ENCODE data around the gene EOGT. TPM values are rescaled to one million over a fixed set of nuclear protein-coding genes. Genes with fewer than 3 reads are reported as not detected.

EOGT gene
- total and polyA plus RNA-seq, 10 of the 15 experiments (the other 5 are each of a cell fraction or from before 2014, with no cell fraction given) = 3.5 to 16.5 (median 8.3) TPM

GRCh38 chr3:68943753-68944500, 69.6 kb downstream of the EOGT start (continued):
- TF ChIP-seq, protein P1, sequence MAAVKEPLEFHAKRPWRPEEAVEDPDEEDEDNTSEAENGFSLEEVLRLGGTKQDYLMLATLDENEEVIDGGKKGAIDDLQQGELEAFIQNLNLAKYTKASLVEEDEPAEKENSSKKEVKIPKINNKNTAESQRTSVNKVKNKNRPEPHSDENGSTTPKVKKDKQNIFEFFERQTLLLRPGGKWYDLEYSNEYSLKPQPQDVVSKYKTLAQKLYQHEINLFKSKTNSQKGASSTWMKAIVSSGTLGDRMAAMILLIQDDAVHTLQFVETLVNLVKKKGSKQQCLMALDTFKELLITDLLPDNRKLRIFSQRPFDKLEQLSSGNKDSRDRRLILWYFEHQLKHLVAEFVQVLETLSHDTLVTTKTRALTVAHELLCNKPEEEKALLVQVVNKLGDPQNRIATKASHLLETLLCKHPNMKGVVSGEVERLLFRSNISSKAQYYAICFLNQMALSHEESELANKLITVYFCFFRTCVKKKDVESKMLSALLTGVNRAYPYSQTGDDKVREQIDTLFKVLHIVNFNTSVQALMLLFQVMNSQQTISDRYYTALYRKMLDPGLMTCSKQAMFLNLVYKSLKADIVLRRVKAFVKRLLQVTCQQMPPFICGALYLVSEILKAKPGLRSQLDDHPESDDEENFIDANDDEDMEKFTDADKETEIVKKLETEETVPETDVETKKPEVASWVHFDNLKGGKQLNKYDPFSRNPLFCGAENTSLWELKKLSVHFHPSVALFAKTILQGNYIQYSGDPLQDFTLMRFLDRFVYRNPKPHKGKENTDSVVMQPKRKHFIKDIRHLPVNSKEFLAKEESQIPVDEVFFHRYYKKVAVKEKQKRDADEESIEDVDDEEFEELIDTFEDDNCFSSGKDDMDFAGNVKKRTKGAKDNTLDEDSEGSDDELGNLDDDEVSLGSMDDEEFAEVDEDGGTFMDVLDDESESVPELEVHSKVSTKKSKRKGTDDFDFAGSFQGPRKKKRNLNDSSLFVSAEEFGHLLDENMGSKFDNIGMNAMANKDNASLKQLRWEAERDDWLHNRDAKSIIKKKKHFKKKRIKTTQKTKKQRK (IDR thresholded peaks at IDR 0.05; ENCODE audit: low read depth, low read length) = no peak
- TF ChIP-seq ATF7 (IDR thresholded peaks at IDR 0.05; ENCODE audit: low read depth) (no peak), RB1 (IDR thresholded peaks at IDR 0.05; ENCODE audit: borderline replicate concordance) (no peak), FOS (IDR thresholded peaks at IDR 0.05; ENCODE audit: borderline replicate concordance, extremely low read depth, insufficient read length) (no peak), SMARCA5 (IDR thresholded peaks at IDR 0.05) (no peak), NRF1 (conservative IDR thresholded peaks at IDR 0.05; ENCODE audit: low read depth, low read length) (no peak), CREB1 (IDR thresholded peaks at IDR 0.05; ENCODE audit: low read depth) (no peak), TCF3 (IDR thresholded peaks at IDR 0.05; ENCODE audit: borderline replicate concordance, insufficient read depth, low read depth, low read length) (no peak)
- TF ChIP-seq, protein P2, sequence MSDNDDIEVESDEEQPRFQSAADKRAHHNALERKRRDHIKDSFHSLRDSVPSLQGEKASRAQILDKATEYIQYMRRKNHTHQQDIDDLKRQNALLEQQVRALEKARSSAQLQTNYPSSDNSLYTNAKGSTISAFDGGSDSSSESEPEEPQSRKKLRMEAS (IDR thresholded peaks at IDR 0.05; ENCODE audit: low read depth, low read length) = no peak

- Histone ChIP-seq H3K36me3 (ENCODE audit: control insufficient read depth in 2 of 2, insufficient read depth in 2 of 2, low read length in 1 of 2) (no peaks in the 10 kb centered on the region), H3K9ac (ENCODE audit: control insufficient read depth, insufficient read depth, low read length) (no peak overlapping the region), H3K27ac (ENCODE audit: control insufficient read depth, insufficient read depth) (no peak overlapping the region), H3K27me3 (replicated peaks in 1 of 2; ENCODE audit: control insufficient read depth in 2 of 2, insufficient read depth in 2 of 2, low read length in 1 of 2) (peaks cover 1 to 6% of the 10 kb centered on the region in 2 experiments; a peak in 3 of 4 replicates), H3K4me2 (ENCODE audit: control insufficient read depth, insufficient read depth) (no peak overlapping the region), H2AFZ (ENCODE audit: control insufficient read depth, low read depth, low read length) (no peak overlapping the region), H4K20me1 (ENCODE audit: control insufficient read depth, insufficient read depth) (no peaks in the 10 kb centered on the region), H3K9me3 (replicated peaks; ENCODE audit: control insufficient read depth, insufficient read depth, low read length) (no peaks in the 10 kb centered on the region), H3K4me3 (no peak overlapping the region), H3K4me1 (ENCODE audit: control insufficient read depth, insufficient read depth, low read length) (no peaks in the 10 kb centered on the region), H3K79me2 (ENCODE audit: control insufficient read depth, insufficient read depth, low read length) (no peaks in the 10 kb centered on the region)
- intact Hi-C loops (cut with micrococcal nuclease; ENCODE audit: unreplicated experiment) (no loop called here), in situ Hi-C loops (cut with MboI) (no loop called here)
- CTCF ChIA-PET = no interaction called here
- SMC1A ChIA-PET (ENCODE audit: uncharacterized antibody, unreplicated experiment) = no interaction called here
- 17% methylated on average over 6 of the region's 6 CpGs for WGBS (ENCODE audit: insufficient coverage, insufficient replicate concordance, low lambda C conversion rate, missing lambda C conversion rate)
- RAD21 ChIA-PET (ENCODE audit: unreplicated experiment) = no interaction called here
- no peak for FAIRE-seq
- POLR2A ChIA-PET = interaction anchor here (0.6 kb wide), 1 partner anchor 14 kb away, joined by 3 read pairs; no protein-coding TSS in a partner anchor
- no peak for TF ChIP-seq NBN (IDR thresholded peaks at IDR 0.05)
- no peak for TF ChIP-seq IRF3 (IDR thresholded peaks at IDR 0.05)
- no peak for TF ChIP-seq RBBP5 (conservative IDR thresholded peaks at IDR 0.05)
- TF ChIP-seq HCFC1 (IDR thresholded peaks at IDR 0.05; ENCODE audit: low read length) = no peak
- no peak for TF ChIP-seq MXI1 (IDR thresholded peaks at IDR 0.05; ENCODE audit: low read depth, low read length)
- no peak for TF ChIP-seq ATF7 (IDR thresholded peaks at IDR 0.05; ENCODE audit: low read depth)
- TF ChIP-seq, protein P3, sequence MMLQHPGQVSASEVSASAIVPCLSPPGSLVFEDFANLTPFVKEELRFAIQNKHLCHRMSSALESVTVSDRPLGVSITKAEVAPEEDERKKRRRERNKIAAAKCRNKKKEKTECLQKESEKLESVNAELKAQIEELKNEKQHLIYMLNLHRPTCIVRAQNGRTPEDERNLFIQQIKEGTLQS (IDR thresholded peaks at IDR 0.05; ENCODE audit: borderline replicate concordance, extremely low read depth, low read depth, low read length) = no peak
- TF ChIP-seq MEF2A (IDR thresholded peaks at IDR 0.05; ENCODE audit: insufficient read depth, low read depth, low read length) = no peak
- no peak for TF ChIP-seq NR2F1 (conservative IDR thresholded peaks at IDR 0.05)
- no peak for DNase-seq (ENCODE audit: low read depth, low spot score)
- no peak for ATAC-seq
- no TSS peak for BruUV-seq (replicated peaks)
These were observed 72.4 kb downstream of the EOGT start for GRCh38 chr3:68941055-68941454.

All from GM12878 (cell line).